Activated naive CD4-positive, alpha-beta T cell treated with anti-CD3 and anti-CD28 coated beads, Interleukin-2, amount 10 ng/mL, durations not matched to agents 7 days and 5 days (primary cell): ENCODE data around the gene SELENOW.
A peak's percentile ranks its signal among the peaks of the same experiment; 100 is the strongest.
"Not testable (repeated sequence)": the region's sequence is repeated elsewhere in the genome, so short reads cannot be mapped to it uniquely, and the experiment has no call there.

Experiments used
- CTCF ChIA-PET: fragments of 350-600 bp; sonication (Branson Sonifier 250); formaldehyde crosslinking; loops from one replicate; lab custom pipeline; 2021; ENCODE audit warnings: antibody characterized with exemption; lab: Charles Lee
- DNase-seq: peaks from one replicate; pipeline ENCODE4 v3.0.0-alpha.2; 2020
- H3K27ac Mint-ChIP-seq: one replicate; pipeline ENCODE4 v1.8.0; 2021; ENCODE audit warnings: mild to moderate bottlenecking, moderate library complexity, mixed read lengths
- H3K27me3 Mint-ChIP-seq: one replicate; pipeline ENCODE4 v1.8.0; 2021; ENCODE audit warnings: mild to moderate bottlenecking, mixed read lengths
- H3K36me3 Mint-ChIP-seq: one replicate; pipeline ENCODE4 v1.8.0; 2021; ENCODE audit warnings: mixed read lengths
- H3K4me1 Mint-ChIP-seq: one replicate; pipeline ENCODE4 v1.8.0; 2021; ENCODE audit warnings: mixed read lengths
- H3K4me3 Mint-ChIP-seq: one replicate; pipeline ENCODE4 v1.8.0; 2021; ENCODE audit warnings: mild to moderate bottlenecking, moderate library complexity, mixed read lengths
- H3K9me3 Mint-ChIP-seq: one replicate; pipeline ENCODE4 v1.8.0; 2021; ENCODE audit warnings: mixed read lengths

SELENOW gene

GRCh38 chr19:47803671-47804070, 25.2 kb downstream of the SELENOW start:
- CTCF ChIA-PET, H3K27me3 Mint-ChIP-seq, H3K9me3 Mint-ChIP-seq, H3K36me3 Mint-ChIP-seq, H3K4me3 Mint-ChIP-seq, H3K27ac Mint-ChIP-seq, DNase-seq, H3K4me1 Mint-ChIP-seq: not testable (repeated sequence)

- H3K4me3 Mint-ChIP-seq, H3K27me3 Mint-ChIP-seq, DNase-seq, H3K4me1 Mint-ChIP-seq, H3K36me3 Mint-ChIP-seq, H3K27ac Mint-ChIP-seq, CTCF ChIA-PET, H3K9me3 Mint-ChIP-seq: not testable (repeated sequence)
These were observed 25.9 kb downstream of the SELENOW start, which contains the start of gene TPRX1 for GRCh38 chr19:47804451-47804850. TPRX1 (minus strand) TSS chr19:47804551; CDS start chr19:47804539, 12 bp downstream.

- H3K27ac Mint-ChIP-seq, result no peak overlapping the region
- CTCF ChIA-PET, result no interaction called here
- no peaks in the 10 kb centered on the region for H3K36me3 Mint-ChIP-seq
- no peak overlapping the region for H3K4me3 Mint-ChIP-seq
- H3K27me3 Mint-ChIP-seq, result no peaks in the 10 kb centered on the region
- DNase-seq, result no peak
- peaks cover 6% of the 10 kb centered on the region for H3K9me3 Mint-ChIP-seq
- H3K4me1 Mint-ChIP-seq, result no peaks in the 10 kb centered on the region
These were observed 26.8 kb downstream of the SELENOW start for GRCh38 chr19:47805313-47805712.

DNA sequence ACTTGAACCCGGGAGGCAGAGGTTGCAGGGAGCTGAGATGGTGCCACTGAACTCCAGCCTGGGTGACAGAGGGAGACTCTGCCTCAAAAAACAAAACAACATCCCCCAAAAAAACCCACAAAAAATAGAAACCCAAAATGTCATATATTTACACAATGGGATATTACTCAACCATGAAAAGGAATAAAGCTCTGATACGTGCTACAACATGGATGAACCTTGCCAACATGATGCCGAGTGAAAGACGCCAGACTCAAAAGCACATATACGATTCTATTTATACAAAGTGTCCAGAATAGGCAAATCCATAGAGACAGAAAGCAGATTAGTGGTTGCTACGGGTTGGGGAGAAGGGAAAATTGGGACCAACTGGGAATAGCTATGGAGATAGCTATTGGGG, 27.9 kb downstream of the SELENOW start:
- Mint-ChIP-seq H3K9me3 (peaks cover 1% of the 10 kb centered on the region), H3K27ac (no peak overlapping the region), H3K4me3 (no peak overlapping the region), H3K36me3 (no peaks in the 10 kb centered on the region), H3K4me1 (no peaks in the 10 kb centered on the region), H3K27me3 (no peaks in the 10 kb centered on the region)
- CTCF ChIA-PET, result interaction anchor here (0.7 to 1.2 kb wide), 2 partner anchors 15 to 17 kb away, joined by 3 read pairs; no protein-coding TSS in a partner anchor
- DNase-seq, result no peak

DNA sequence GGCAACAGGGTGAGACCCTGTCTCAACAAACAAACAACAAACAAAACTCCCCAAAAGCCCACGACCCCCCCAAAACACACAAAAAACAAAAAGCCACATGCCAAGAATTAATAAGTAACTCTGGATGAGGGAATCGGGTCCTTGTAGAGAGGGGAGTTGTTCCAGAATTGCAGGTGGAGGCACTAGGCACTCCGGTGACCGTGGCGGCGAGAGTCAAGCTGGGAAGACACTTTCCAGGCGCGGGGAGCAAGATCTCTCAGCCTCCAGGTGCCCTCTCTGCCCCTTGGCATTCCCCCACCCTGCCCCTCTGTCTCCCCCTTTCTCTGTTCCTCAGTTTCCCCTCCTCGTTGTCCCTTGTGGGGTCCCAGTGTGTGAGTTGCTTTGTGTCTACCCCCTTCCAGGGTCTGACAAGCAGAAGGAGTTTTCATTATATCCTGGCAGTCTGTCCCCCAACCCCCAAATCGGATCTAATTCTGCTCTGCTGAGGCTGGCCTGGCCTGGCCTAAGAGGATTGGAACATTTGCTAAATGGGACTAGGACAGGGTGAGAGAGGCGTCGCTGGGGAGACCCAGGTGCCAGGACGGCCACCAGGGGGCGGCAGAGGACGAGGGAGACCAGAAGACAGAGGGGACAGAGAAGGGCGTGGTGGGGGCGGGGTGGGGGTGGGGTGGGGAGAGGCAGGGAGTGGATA, 34.9 kb downstream of the SELENOW start:
- CTCF ChIA-PET, result interaction anchor here (0.6 to 1.2 kb wide), 3 partner anchors 15 to 53 kb away, joined by 3 read pairs; no protein-coding TSS in a partner anchor
- Mint-ChIP-seq H3K27me3 (peaks cover 9% of the 10 kb centered on the region), H3K9me3 (no peaks in the 10 kb centered on the region)

GRCh38 chr19:47813995-47814328, 35.5 kb downstream of the SELENOW start:
- Mint-ChIP-seq H3K4me3 (no peak overlapping the region), H3K9me3 (no peaks in the 10 kb centered on the region), H3K36me3 (no peaks in the 10 kb centered on the region), H3K27ac (no peak overlapping the region), H3K4me1 (no peaks in the 10 kb centered on the region), H3K27me3 (peaks cover 11% of the 10 kb centered on the region)
- CTCF ChIA-PET, result interaction anchor here (0.6 to 1.2 kb wide), 3 partner anchors 16 to 61 kb away, joined by 3 read pairs; no protein-coding TSS in a partner anchor
- DNase-seq, result no peak

More for the DNA sequence above, 34.9 kb downstream of the SELENOW start:
- DNase-seq, result peak; percentile 85
- H3K4me1 Mint-ChIP-seq, result no peaks in the 10 kb centered on the region
- H3K4me3 Mint-ChIP-seq, result no peak overlapping the region
- H3K36me3 Mint-ChIP-seq, result no peaks in the 10 kb centered on the region
- no peak overlapping the region for H3K27ac Mint-ChIP-seq

DNA sequence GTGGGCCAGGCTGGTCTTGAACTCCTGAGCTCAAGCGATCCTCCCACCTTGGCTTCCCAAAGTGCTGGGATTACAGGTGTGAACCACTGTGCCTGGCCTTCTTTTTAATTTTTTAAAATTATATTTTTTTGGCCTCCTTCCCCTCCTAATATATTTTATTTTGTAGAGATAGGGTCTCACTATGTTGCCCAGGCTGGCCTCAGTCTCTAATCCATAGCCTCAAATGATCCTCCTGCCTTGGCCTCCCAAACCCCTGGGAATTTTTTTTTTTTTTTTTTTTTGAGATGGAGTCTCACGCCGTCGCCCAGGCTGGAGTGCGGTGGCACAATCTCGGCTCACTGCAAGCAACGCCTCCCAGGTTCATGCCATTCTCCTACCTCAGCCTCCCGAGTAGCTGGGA, 37.8 kb downstream of the SELENOW start:
- not testable (repeated sequence) for DNase-seq, H3K27ac Mint-ChIP-seq, H3K4me1 Mint-ChIP-seq, H3K9me3 Mint-ChIP-seq, H3K4me3 Mint-ChIP-seq, H3K36me3 Mint-ChIP-seq
- CTCF ChIA-PET, result interaction anchor here (1.0 to 1.2 kb wide), 2 partner anchors 47 to 53 kb away, joined by 3 read pairs; no protein-coding TSS in a partner anchor
- H3K27me3 Mint-ChIP-seq, result peaks cover 33% of the 10 kb centered on the region

GRCh38 chr19:47818221-47818620, 39.7 kb downstream of the SELENOW start:
- H3K4me1 Mint-ChIP-seq, H3K36me3 Mint-ChIP-seq, H3K9me3 Mint-ChIP-seq, CTCF ChIA-PET, DNase-seq, H3K4me3 Mint-ChIP-seq, H3K27ac Mint-ChIP-seq: not testable (repeated sequence)
- peaks cover 49% of the 10 kb centered on the region for H3K27me3 Mint-ChIP-seq

DNA sequence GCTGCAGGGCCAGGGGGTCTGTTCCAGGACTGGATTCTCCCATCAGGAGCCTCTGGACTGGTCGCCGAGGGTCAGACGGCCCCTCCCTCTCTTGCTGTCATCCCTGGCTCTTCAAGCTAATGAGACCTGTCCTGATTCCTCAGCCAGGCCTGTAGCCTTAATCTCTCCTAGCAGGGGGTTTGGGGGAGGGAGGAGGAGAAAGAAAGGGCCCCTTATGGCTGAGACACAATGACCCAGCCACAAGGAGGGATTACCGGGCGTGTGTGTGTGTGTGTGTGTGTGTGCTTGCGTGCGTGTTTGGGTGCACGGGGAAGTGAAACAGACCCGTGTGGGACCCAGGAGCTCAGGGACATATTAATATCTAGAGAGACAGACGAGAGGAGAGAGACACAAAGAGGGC, 41.4 kb downstream of the SELENOW start:
- Mint-ChIP-seq H3K36me3 (no peaks in the 10 kb centered on the region), H3K4me1 (peaks cover 3% of the 10 kb centered on the region), H3K27ac (no peak overlapping the region), H3K9me3 (no peaks in the 10 kb centered on the region), H3K4me3 (no peak overlapping the region), H3K27me3 (peaks cover 45% of the 10 kb centered on the region)
- DNase-seq, result no peak
- CTCF ChIA-PET, result no interaction called here

GRCh38 chr19:47820410-47820809, 41.9 kb downstream of the SELENOW start:
- no peak overlapping the region for H3K27ac Mint-ChIP-seq
- CTCF ChIA-PET, result no interaction called here
- H3K9me3 Mint-ChIP-seq, result no peaks in the 10 kb centered on the region
- H3K4me3 Mint-ChIP-seq, result no peak overlapping the region
- peaks cover 45% of the 10 kb centered on the region for H3K27me3 Mint-ChIP-seq
- peaks cover 3% of the 10 kb centered on the region for H3K4me1 Mint-ChIP-seq
- H3K36me3 Mint-ChIP-seq, result no peaks in the 10 kb centered on the region
- no peak for DNase-seq

DNA sequence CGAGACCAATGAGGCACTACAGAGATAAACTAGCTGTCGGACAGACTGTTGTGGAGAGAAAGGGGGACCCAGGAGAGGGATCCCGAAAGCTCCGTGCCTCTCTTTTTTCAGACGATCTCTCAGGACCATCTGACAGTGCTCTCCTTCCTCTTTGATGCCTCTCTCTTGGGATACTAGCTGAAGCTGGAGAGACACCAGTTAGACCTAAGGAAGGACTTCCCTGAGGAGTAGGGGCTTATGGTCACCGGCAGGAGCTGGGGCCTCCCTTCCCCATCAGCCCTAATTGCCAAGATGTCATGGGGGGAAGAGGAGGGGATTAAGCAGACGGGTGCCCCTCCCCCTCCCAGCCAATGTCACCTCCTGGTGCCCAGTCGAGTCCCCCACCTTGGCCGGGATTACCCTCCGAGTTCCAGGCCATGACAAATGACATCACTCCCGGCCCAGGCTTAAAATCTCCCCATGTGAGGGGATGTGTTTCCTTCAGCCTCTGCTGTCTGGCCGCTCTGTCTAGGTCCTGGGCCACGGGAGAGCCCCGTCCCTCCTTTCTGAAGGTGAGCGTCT, 43.0 kb downstream of the SELENOW start, which contains the start of gene CRX:
TSS of gene CRX (plus strand) at position 478 of the 561 bp plus-strand sequence. CDS start 12,507 bp downstream, outside the sequence.
- Mint-ChIP-seq H3K9me3 (no peaks in the 10 kb centered on the region), H3K27ac (no peak within 1 kb of the TSS), H3K4me3 (no peak within 1 kb of the TSS), H3K36me3 (no peaks in the 10 kb centered on the region), H3K4me1 (peaks cover 3% of the 10 kb centered on the region), H3K27me3 (peaks cover 45% of the 10 kb centered on the region)
- DNase-seq, result no peak
- CTCF ChIA-PET, result no interaction called here

GRCh38 chr19:47824396-47824795, 45.9 kb downstream of the SELENOW start:
- H3K27me3 Mint-ChIP-seq, result peaks cover 37% of the 10 kb centered on the region
- peaks cover 3% of the 10 kb centered on the region for H3K4me1 Mint-ChIP-seq
- H3K4me3 Mint-ChIP-seq, result no peak overlapping the region
- CTCF ChIA-PET, result no interaction called here
- H3K9me3 Mint-ChIP-seq, result no peaks in the 10 kb centered on the region
- DNase-seq, result no peak
- H3K27ac Mint-ChIP-seq, result no peak overlapping the region
- H3K36me3 Mint-ChIP-seq, result no peaks in the 10 kb centered on the region

- no peak overlapping the region for H3K4me3 Mint-ChIP-seq
- CTCF ChIA-PET, result interaction anchor here (1.1 to 1.6 kb wide), 2 partner anchors 12 to 23 kb away, joined by 3 read pairs; no protein-coding TSS in a partner anchor
- no peak for DNase-seq
These were observed 48.3 kb downstream of the SELENOW start for GRCh38 chr19:47826800-47827199.

DNA sequence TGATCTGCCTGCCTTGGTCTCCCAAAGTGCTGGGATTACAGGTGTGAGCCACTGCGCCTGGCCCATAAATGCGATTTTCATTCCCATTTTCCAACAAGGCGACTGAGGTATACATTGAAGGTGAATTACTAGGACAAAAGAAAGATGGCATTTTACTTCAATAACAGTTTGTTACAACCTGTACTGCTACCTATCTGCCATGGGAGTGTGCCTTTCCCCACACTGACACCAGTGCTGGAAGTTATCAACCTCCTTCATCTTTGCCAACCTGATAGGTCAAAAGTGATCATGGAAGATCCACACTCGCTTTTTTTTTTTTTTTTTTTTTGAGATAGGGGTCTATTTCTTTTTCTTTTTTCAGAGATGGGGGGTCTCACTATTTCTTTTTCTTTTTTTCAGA, 54.2 kb downstream of the SELENOW start:
- Mint-ChIP-seq H3K27ac (no peak overlapping the region), H3K9me3 (no peaks in the 10 kb centered on the region), H3K27me3 (no peaks in the 10 kb centered on the region), H3K36me3 (no peaks in the 10 kb centered on the region), H3K4me3 (no peak overlapping the region), H3K4me1 (no peaks in the 10 kb centered on the region)
- CTCF ChIA-PET, result no interaction called here
- no peak for DNase-seq

More at GRCh38 chr19:47826800-47827199, 48.3 kb downstream of the SELENOW start:
- H3K27ac Mint-ChIP-seq, result no peak overlapping the region
- H3K9me3 Mint-ChIP-seq, result no peaks in the 10 kb centered on the region
- H3K27me3 Mint-ChIP-seq, result peaks cover 13% of the 10 kb centered on the region
- no peaks in the 10 kb centered on the region for H3K4me1 Mint-ChIP-seq
- no peaks in the 10 kb centered on the region for H3K36me3 Mint-ChIP-seq
